WTC11 (cell line): ENCODE results near the gene SKP2. TPM values are rescaled to one million over a fixed set of nuclear protein-coding genes. Genes with fewer than 3 reads are reported as not detected.

ENCODE experiments used
- ATAC-seq: fragments of 200-7000 bp; cut with Tn5 transposase; 2 replicates; pipeline ENCODE4 v1.10.0; 2021; ENCODE audit warnings: mild to moderate bottlenecking, moderate library complexity
- CTCF ChIA-PET: fragments of 300-600 bp; sonication (Branson Sonifier 250); formaldehyde crosslinking; loops from one replicate; lab custom pipeline; 2021; ENCODE audit warnings: antibody characterized with exemption; lab: Charles Lee
- POLR2A ChIA-PET: fragments of 350-600 bp; sonication (Branson Sonifier 250); formaldehyde crosslinking; loops from one replicate; lab custom pipeline; 2021; ENCODE audit warnings: antibody characterized with exemption; lab: Charles Lee
- DNase-seq: peaks from one replicate; pipeline ENCODE4 v3.0.0; 2021; ENCODE audit warnings: low spot score
- H3K27ac Mint-ChIP-seq: 2 replicates; pipeline ENCODE4 v1.8.0; 2021; ENCODE audit warnings: mixed read lengths
- H3K27me3 Mint-ChIP-seq: 2 replicates; pipeline ENCODE4 v1.8.0; 2021; ENCODE audit warnings: low read depth, mild to moderate bottlenecking, moderate library complexity, mixed read lengths
- H3K36me3 Mint-ChIP-seq: 2 replicates; pipeline ENCODE4 v1.8.0; 2021; ENCODE audit warnings: mixed read lengths
- H3K4me1 Mint-ChIP-seq: 2 replicates; pipeline ENCODE4 v1.8.0; 2022; ENCODE audit warnings: mixed read lengths
- H3K4me3 Mint-ChIP-seq: 2 replicates; pipeline ENCODE4 v1.8.0; 2021; ENCODE audit warnings: mild to moderate bottlenecking, moderate library complexity, mixed read lengths
- H3K9me3 Mint-ChIP-seq: 2 replicates; pipeline ENCODE4 v1.8.0; 2021; ENCODE audit warnings: mixed read lengths
- CDX4 ChIP-seq: fragments of 250-450 bp; sonication (Bioruptor Pico); IDR thresholded peaks from 2 replicates; pipeline ENCODE4 v1.9.0; 2021; ENCODE audit warnings: moderate library complexity, mild to moderate bottlenecking, inconsistent platforms, borderline replicate concordance
- CREM ChIP-seq: sonication (generic); formaldehyde crosslinking; IDR thresholded peaks from 2 replicates; pipeline ENCODE4 v1.8.1; 2022; ENCODE audit warnings: mild to moderate bottlenecking, missing genetic modification reagents, moderate library complexity
- CTCF ChIP-seq: fragments of 200-600 bp; IDR thresholded peaks from 2 replicates; pipeline ENCODE4 v1.8.0; 2022; ENCODE audit warnings: antibody characterized with exemption
- E2F1 ChIP-seq: sonication (generic); formaldehyde crosslinking; IDR thresholded peaks from 2 replicates; pipeline ENCODE4 v1.8.0; 2022; ENCODE audit warnings: mild to moderate bottlenecking, missing genetic modification reagents
- ESRRA ChIP-seq: sonication (generic); formaldehyde crosslinking; IDR thresholded peaks from 2 replicates; pipeline ENCODE4 v1.8.1; 2022; ENCODE audit warnings: mild to moderate bottlenecking, missing genetic modification reagents, borderline replicate concordance
- FOXP1 ChIP-seq: sonication (generic); formaldehyde crosslinking; IDR thresholded peaks from 2 replicates; pipeline ENCODE4 v1.8.0; 2022; ENCODE audit warnings: missing genetic modification reagents, mild to moderate bottlenecking, moderate library complexity, borderline replicate concordance
- GABPB1 ChIP-seq: sonication (generic); formaldehyde crosslinking; IDR thresholded peaks from 2 replicates; pipeline ENCODE4 v1.8.1; 2023; ENCODE audit warnings: mild to moderate bottlenecking, missing genetic modification reagents
- JUN ChIP-seq: sonication (generic); formaldehyde crosslinking; IDR thresholded peaks from 2 replicates; pipeline ENCODE4 v1.8.0; 2023; ENCODE audit warnings: mild to moderate bottlenecking, missing genetic modification reagents
- KAT7 ChIP-seq: sonication (generic); formaldehyde crosslinking; IDR thresholded peaks from 2 replicates; pipeline ENCODE4 v1.8.1; 2023; ENCODE audit warnings: missing genetic modification reagents, mild to moderate bottlenecking, borderline replicate concordance
- OVOL2 ChIP-seq: fragments of 250-450 bp; sonication (Bioruptor Pico); IDR thresholded peaks from 2 replicates; pipeline ENCODE4 v1.9.0; 2021; ENCODE audit warnings: mild to moderate bottlenecking, borderline replicate concordance
- PREB ChIP-seq: sonication (generic); formaldehyde crosslinking; IDR thresholded peaks from 2 replicates; pipeline ENCODE4 v1.8.1; 2022; ENCODE audit warnings: mild to moderate bottlenecking, missing genetic modification reagents, moderate library complexity, borderline replicate concordance
- RELA ChIP-seq: sonication (generic); formaldehyde crosslinking; IDR thresholded peaks from 2 replicates; pipeline ENCODE4 v1.8.1; 2022; ENCODE audit warnings: missing genetic modification reagents, mild to moderate bottlenecking, borderline replicate concordance
- SP1 ChIP-seq: sonication (generic); formaldehyde crosslinking; conservative IDR thresholded peaks from 2 replicates; pipeline ENCODE4 v1.8.1; 2022; ENCODE audit warnings: missing genetic modification reagents
- USF1 ChIP-seq: sonication (generic); formaldehyde crosslinking; IDR thresholded peaks from 2 replicates; pipeline ENCODE4 v1.8.0; 2022; ENCODE audit warnings: mild to moderate bottlenecking, missing genetic modification reagents
- ZNF423 ChIP-seq: fragments of 250-450 bp; sonication (Bioruptor Pico); IDR thresholded peaks from 2 replicates; pipeline ENCODE4 v2.1.2; 2022; ENCODE audit warnings: mild to moderate bottlenecking, moderate library complexity
- total RNA-seq: library from RNA; stranded (reverse); gene quantifications from 3 replicates; pipeline ENCODE4 v1.2.3, GENCODE V29; 2021
- TF ChIP-seq, protein P1 (sequence below): sonication (generic); formaldehyde crosslinking; IDR thresholded peaks from 2 replicates; pipeline ENCODE4 v1.8.0; 2023; ENCODE audit warnings: missing genetic modification reagents, mild to moderate bottlenecking, borderline replicate concordance
- TF ChIP-seq, protein P2 (sequence below): sonication (generic); formaldehyde crosslinking; IDR thresholded peaks from 2 replicates; pipeline ENCODE4 v1.8.1; 2023; ENCODE audit warnings: mild to moderate bottlenecking, missing genetic modification reagents, moderate library complexity
- TF ChIP-seq, protein P3 (sequence below): fragments of 250-450 bp; sonication (Bioruptor Pico); IDR thresholded peaks from 2 replicates; pipeline ENCODE4 v1.9.0; 2021; ENCODE audit warnings: mild to moderate bottlenecking

Gene SKP2
- total RNA-seq, 1 experiment from 2014 or later, result 68.0 TPM

DNA sequence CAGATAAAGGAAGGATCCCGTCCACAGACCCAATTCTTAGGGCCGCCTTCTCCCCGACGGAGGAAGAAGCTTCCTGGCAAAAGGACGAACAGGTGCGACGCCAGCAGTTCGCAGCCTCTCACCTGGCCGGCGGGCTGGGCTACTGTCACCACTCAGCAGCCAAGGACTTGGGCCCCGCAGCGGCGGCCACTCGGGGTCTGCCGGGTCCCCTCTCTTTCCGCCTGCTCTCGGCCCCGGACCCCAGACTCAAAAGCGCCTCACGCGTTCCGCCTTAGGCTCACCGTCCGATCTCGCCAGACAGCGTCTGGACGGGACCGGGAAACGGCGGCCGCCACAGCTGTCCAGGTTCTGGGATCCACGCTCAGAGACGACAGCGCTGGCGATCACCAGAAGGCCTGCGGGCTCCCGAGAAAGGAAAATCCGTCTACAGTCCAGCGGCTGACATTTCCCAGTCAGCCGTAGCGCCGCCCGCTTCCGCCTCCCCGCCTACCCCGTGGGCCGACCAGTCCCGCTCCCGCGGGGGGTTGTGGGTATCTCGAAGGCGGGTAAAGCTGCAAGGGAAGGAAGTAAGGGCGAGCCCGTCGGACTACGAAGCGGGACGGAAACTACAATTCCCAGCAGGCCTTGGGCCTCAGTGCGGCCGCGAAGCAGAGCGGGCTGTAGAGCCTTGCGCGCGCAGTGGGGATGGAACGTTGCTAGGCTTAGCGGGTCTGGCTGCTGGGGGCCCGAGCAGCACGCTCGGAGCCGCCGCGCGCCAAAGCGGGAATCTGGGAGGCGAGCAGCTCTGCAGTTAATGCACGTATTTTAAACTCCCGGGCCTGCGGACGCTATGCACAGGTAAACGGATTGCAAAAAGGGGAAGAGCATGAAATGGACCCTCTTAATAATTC is at the start of gene SKP2, which contains the start of gene LMBRD2 (continued):
- TF ChIP-seq, protein P1, sequence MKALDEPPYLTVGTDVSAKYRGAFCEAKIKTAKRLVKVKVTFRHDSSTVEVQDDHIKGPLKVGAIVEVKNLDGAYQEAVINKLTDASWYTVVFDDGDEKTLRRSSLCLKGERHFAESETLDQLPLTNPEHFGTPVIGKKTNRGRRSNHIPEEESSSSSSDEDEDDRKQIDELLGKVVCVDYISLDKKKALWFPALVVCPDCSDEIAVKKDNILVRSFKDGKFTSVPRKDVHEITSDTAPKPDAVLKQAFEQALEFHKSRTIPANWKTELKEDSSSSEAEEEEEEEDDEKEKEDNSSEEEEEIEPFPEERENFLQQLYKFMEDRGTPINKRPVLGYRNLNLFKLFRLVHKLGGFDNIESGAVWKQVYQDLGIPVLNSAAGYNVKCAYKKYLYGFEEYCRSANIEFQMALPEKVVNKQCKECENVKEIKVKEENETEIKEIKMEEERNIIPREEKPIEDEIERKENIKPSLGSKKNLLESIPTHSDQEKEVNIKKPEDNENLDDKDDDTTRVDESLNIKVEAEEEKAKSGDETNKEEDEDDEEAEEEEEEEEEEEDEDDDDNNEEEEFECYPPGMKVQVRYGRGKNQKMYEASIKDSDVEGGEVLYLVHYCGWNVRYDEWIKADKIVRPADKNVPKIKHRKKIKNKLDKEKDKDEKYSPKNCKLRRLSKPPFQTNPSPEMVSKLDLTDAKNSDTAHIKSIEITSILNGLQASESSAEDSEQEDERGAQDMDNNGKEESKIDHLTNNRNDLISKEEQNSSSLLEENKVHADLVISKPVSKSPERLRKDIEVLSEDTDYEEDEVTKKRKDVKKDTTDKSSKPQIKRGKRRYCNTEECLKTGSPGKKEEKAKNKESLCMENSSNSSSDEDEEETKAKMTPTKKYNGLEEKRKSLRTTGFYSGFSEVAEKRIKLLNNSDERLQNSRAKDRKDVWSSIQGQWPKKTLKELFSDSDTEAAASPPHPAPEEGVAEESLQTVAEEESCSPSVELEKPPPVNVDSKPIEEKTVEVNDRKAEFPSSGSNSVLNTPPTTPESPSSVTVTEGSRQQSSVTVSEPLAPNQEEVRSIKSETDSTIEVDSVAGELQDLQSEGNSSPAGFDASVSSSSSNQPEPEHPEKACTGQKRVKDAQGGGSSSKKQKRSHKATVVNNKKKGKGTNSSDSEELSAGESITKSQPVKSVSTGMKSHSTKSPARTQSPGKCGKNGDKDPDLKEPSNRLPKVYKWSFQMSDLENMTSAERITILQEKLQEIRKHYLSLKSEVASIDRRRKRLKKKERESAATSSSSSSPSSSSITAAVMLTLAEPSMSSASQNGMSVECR (CRISPR knock-in tag), result peak; percentile 75; the same call in 1 of the 2 replicates
- TF ChIP-seq KAT7 (CRISPR knock-in tag) (peak; percentile 95; the same call in 1 of the 2 replicates), CREM (peak; percentile 53; the same call in 1 of the 2 replicates), ESRRA (CRISPR knock-in tag) (0 out of 2 replicates have a peak, but pooled peaks have one; percentile 25), SP1 (CRISPR knock-in tag) (peak; percentile 86), RELA (CRISPR knock-in tag) (no peak)
- TF ChIP-seq, protein P2, sequence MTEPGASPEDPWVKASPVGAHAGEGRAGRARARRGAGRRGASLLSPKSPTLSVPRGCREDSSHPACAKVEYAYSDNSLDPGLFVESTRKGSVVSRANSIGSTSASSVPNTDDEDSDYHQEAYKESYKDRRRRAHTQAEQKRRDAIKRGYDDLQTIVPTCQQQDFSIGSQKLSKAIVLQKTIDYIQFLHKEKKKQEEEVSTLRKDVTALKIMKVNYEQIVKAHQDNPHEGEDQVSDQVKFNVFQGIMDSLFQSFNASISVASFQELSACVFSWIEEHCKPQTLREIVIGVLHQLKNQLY, result no peak

- ATAC-seq (no peak), DNase-seq (no peak)
- no peaks in the 10 kb centered on the region for H3K27me3 Mint-ChIP-seq
- no peak overlapping the region for H3K27ac Mint-ChIP-seq
- peaks cover 8% of the 10 kb centered on the region for H3K4me1 Mint-ChIP-seq
- H3K9me3 Mint-ChIP-seq, result no peaks in the 10 kb centered on the region
- ChIA-PET POLR2A (no interaction called here), CTCF (interaction anchor here (1.1 kb wide), 1 partner anchor 27 kb away, joined by 5 read pairs; no protein-coding TSS in a partner anchor)
- H3K4me3 Mint-ChIP-seq, result no peak overlapping the region
- 0 out of 2 replicates have a peak, but pooled peaks cover 2% of the 10 kb centered on the region for H3K36me3 Mint-ChIP-seq
- TF ChIP-seq, protein P1 (CRISPR knock-in tag), result no peak
- no peak for TF ChIP-seq USF1 (CRISPR knock-in tag)
- TF ChIP-seq GABPB1, result no peak
- no peak for TF ChIP-seq ZNF423 (CRISPR knock-in tag)
- TF ChIP-seq PREB (CRISPR knock-in tag), result no peak
- TF ChIP-seq E2F1 (CRISPR knock-in tag), result no peak
- TF ChIP-seq JUN (CRISPR knock-in tag), result no peak
- no peak for TF ChIP-seq OVOL2 (CRISPR knock-in tag)
- no peak for TF ChIP-seq CDX4
- TF ChIP-seq FOXP1 (CRISPR knock-in tag), result no peak
- TF ChIP-seq, protein P3, sequence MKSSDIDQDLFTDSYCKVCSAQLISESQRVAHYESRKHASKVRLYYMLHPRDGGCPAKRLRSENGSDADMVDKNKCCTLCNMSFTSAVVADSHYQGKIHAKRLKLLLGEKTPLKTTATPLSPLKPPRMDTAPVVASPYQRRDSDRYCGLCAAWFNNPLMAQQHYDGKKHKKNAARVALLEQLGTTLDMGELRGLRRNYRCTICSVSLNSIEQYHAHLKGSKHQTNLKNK (CRISPR knock-in tag), result no peak
- TF ChIP-seq CTCF, result no peak
Observed at GRCh38 chr5:36105819-36106218, 46.1 kb upstream of the SKP2 start.
